GM23338 (cell line): ENCODE measurements around the gene CYP2W1. TPM values are rescaled to one million over a fixed set of nuclear protein-coding genes. Genes with fewer than 3 reads are reported as not detected.

Source experiments
- CREB1 ChIP-seq: fragments of 250-450 bp; sonication (Bioruptor Pico); IDR thresholded peaks from 2 replicates; pipeline ENCODE4 v1.5.0; 2020; ENCODE audit warnings: low read depth, mild to moderate bottlenecking, moderate library complexity
- EZH2phosphoT487 ChIP-seq: fragments of 200-600 bp; sonication (generic); IDR thresholded peaks from one replicate; pipeline ENCODE4 v1.8.1; 2018; ENCODE audit warnings: antibody characterized with exemption; ENCODE audit not compliant: unreplicated experiment
- JUNB ChIP-seq: IDR thresholded peaks from one replicate; pipeline ENCODE4 v1.6.1; 2016; ENCODE audit warnings: antibody characterized with exemption; ENCODE audit not compliant: unreplicated experiment
- POLR2AphosphoS5 ChIP-seq: IDR thresholded peaks from 2 replicates; pipeline ENCODE4 v1.6.1; 2016; ENCODE audit warnings: antibody characterized with exemption, low read depth
- REST ChIP-seq: IDR thresholded peaks from one replicate; pipeline ENCODE4 v1.6.1; 2018; ENCODE audit warnings: antibody characterized with exemption; ENCODE audit not compliant: unreplicated experiment
- ZNF114 ChIP-seq: fragments of 250-450 bp; sonication (Bioruptor Pico); IDR thresholded peaks from 2 replicates; pipeline ENCODE4 v1.5.0; 2020; ENCODE audit warnings: mild to moderate bottlenecking, moderate library complexity
- ZNF331 ChIP-seq: fragments of 250-450 bp; sonication (Bioruptor Pico); IDR thresholded peaks from 2 replicates; pipeline ENCODE4 v1.5.0; 2020; ENCODE audit warnings: low read depth, mild to moderate bottlenecking, moderate library complexity
- ZNF462 ChIP-seq: fragments of 250-450 bp; sonication (Bioruptor Pico); IDR thresholded peaks from 2 replicates; pipeline ENCODE4 v1.5.0; 2020; ENCODE audit warnings: mild to moderate bottlenecking, moderate library complexity
- polyA plus RNA-seq: library from polyadenylated mRNA; unstranded; fragments of >200 nt; fragmentation: Nextera tagmentation; extraction: Ambion mirVana; gene quantifications from 2 replicates; pipeline ENCODE4 v1.2.1, GENCODE V29; 2016
- total RNA-seq: library from RNA; depleted of rRNA; stranded (reverse); fragments of >200 nt; shearing (Covaris generic); gene quantifications from 2 replicates; pipeline ENCODE4 v1.2.3, GENCODE V29; 2014

Gene CYP2W1
- total and polyA plus RNA-seq, 2 experiments from 2014 or later: not detected

- no peak for TF ChIP-seq ZNF462
- no peak for TF ChIP-seq JUNB
- TF ChIP-seq EZH2phosphoT487: no peak
- no peak for TF ChIP-seq ZNF114
- no peak for TF ChIP-seq REST
- no peak for TF ChIP-seq ZNF331 (CRISPR knock-in tag)
- no peak for TF ChIP-seq CREB1
- TF ChIP-seq POLR2AphosphoS5: no peak
These were observed 38.4 kb downstream of the CYP2W1 start (continued) for GRCh38 chr7:1021366-1021765.
